ENCODE results near the gene RIC1.
"Not testable (repeated sequence)": the region's sequence is repeated elsewhere in the genome, so short reads cannot be mapped to it uniquely, and the experiment has no call there.

The RIC1 gene

DNA sequence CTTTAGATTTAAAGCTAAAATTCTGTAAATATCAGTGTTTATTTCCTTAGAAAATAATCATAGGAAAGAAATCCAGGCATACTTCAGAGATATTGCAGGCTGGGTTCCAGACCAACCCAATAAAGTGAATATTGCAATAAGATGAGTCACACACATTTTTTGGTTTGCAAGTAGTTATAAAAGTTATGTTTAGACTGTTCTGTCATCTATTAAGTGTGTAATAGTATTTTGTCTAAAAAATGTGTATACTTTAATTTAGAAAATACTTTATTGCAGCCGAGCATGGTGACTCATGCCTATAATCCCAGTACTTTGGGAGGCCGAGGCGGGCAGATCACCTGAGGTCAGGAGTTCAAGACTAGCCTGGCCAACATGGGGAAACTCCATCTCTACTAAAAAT is 6.9 kb upstream of the RIC1 start:
- in situ Hi-C loops (cut with HindIII; ENCODE audit: low sequenced_read_pairs) = loop anchor here (5.0 kb wide), 1 partner anchor 55 kb away; no protein-coding TSS in a partner anchor

DNA sequence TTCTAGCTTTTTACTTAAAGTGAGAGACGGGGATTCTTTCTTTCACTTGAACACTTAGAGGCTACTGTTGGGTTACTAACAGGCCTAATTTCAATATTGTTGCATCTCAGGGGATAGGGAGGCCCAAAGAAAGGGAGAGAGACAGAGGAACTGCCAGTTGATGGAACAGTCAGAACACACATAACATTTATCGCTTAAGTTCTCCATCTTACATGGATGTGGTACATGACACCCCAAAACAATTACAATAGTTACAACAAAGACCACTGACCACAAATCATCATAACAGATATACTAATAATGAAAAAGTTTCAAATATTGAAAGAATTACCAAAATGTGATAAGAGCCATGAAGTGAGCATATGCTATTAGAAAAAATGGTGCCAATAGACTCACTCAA is 4.3 kb upstream of the RIC1 start:
- in situ Hi-C loops (cut with HindIII; ENCODE audit: low sequenced_read_pairs) = loop anchor here (5.0 kb wide), 1 partner anchor 57 kb away; no protein-coding TSS in a partner anchor

DNA sequence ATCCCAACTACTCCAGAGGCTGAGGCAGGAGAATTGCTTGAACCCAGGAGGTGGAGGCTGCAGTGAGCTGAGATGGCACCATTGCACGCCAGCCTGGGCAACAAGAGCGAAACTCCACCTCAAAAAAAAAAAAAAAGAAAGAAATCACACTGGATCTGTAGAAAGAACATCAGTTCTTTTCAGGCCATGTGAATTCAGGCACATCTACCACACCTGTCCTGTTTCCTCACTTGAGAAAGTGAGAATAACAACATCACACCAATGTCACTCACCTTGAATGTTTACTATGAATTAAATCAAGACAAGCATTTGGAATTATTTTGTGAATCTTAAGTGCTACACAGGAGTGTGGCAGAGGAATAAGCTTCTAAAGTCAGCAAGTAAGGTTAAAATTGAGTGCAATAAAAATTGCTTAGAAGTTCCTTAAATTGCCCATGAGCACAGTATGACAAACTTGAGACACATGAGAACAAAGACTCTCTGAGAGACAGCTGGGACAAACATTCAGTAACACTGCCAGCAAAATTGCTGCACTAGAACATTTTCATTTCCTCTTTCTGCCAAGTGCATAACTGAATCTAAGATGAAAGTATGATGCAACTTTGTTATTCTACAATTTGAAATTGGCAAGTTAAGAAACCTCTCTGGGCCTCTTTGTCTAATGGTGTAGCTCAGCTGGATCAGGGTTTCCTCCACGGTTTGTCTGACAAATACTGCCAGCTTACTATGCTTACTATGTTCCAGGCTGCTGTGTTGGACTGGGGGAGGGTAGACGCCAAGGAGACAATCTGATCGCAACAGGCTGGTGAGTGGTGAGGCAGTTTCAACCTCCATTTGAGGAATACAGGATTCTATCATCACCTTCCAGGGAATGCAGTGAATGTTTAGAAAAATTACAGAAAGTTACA is 1.9 kb upstream of the RIC1 start:
- in situ Hi-C loops (cut with HindIII; ENCODE audit: low sequenced_read_pairs) = no loop called here

DNA sequence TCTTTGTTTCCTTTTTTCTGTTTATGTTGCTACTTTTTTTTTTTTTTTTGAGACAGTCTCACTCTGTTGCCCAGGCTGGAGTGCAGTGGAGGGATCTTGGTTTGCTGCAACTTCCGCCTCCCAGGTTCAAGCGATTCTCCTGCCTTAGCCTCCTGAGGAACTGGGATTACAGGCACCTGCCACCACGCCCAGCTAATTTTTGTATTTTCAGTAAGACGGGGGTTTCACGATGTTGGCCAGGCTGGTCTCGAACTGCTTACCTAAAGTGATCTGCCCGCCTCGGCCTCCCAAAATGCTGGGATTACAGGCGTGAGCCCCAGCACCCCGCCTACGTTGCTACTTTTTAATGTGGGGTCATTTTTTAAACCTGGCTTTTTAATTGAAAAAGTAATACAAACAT is 1.2 kb upstream of the RIC1 start:
- in situ Hi-C loops (cut with HindIII; ENCODE audit: low sequenced_read_pairs) = not testable (repeated sequence)

DNA sequence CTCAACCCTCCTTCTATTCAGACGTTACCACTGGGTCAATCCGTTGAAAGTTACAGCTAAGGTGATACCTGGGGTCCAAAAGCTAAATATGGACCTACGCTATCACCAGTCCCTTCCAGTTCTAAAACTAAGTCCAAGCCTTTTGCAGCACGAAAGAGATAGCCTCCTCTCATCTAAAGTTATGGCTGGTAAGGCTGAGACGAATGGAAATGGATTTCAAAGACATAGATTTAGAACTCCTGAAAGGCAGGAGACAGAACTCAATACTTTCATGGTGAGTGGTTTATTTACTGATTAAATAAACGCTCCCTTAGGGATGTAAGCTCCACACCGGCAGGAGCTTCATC is 751 bp upstream of the RIC1 start:
- in situ Hi-C loops (cut with HindIII; ENCODE audit: low sequenced_read_pairs) = no loop called here

DNA sequence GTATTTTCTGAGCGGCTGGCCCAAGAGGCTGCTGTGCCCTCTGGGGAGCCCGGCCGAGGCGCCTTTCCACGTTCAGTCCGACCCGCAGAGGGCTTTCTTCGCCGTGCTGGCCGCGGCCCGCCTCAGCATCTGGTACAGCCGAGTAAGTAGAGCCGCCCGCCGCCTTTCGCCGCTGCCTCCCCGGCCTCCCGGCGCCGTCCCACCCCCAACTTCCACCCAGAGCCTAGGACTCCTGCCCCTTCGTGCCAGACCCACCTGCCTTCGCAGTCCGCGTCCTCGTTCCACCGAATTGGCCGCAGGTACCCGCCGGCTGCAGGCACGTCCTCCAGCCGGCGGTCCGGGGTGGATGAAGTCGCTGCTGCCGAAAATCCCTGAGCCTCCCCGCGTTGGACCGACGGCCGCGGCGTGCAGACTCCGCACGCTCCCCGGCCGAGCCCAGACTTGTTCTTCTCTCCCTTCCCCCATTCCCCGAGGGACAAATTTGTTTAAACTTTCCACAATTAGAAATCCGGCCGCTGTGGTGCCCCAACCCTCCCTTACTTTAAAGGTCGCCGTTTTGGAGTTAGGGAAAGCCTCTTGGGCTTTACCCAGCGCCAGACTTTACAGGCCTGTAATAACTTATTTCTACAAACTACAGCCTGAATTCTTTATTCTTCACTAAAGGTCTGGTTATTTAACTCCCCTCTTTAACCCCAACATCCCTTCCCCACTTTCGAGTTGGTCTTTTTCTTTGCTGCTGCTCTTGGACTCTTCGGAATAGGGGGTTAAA is 589 bp downstream of the RIC1 start:
- in situ Hi-C loops (cut with HindIII; ENCODE audit: low sequenced_read_pairs) = loop anchor here (5.0 kb wide), 1 partner anchor 83 kb away; no protein-coding TSS in a partner anchor

DNA sequence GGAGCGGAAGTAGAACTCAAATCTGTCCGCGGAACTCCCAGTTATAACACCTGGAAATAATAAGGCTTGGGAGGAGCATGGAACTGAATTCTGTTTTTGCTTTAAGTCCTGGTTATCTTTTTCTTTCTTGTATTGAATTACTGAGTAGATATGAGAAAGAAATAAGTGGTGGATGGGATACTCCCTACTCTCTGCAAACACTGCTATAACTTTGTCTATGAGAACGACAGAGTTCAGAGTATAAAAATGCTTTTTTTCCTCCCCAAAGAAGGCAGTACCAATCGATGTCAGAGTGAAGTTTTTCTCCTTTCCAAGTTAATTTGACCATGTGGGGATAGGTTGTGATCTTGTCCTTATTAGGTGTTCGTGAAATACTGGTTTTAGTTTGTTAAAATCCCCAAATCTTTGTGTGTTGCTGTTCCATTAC is 1.2 kb downstream of the RIC1 start:
- in situ Hi-C loops (cut with HindIII; ENCODE audit: low sequenced_read_pairs) = loop anchor here (5.0 kb wide), 1 partner anchor 82 kb away; no protein-coding TSS in a partner anchor

DNA sequence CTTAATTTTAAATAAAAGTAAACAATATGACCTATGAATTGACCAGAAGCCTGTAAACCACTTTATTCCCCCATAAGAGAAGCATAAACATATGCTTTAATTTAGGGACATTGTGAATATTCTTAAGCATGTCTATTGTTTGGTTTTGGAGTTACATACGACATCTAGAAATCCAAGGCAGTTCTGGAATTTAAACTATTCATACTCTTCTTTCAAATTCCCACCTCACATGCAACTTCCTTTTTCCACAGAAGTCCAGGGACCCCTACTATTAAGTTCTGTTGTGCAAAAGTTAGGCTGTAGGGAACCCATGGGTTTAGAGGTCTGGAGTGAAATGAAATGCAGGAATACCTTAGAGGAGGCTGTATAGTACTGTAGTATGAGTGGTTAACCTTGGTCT is 2.1 kb downstream of the RIC1 start:
- in situ Hi-C loops (cut with HindIII; ENCODE audit: low sequenced_read_pairs) = loop anchor here (5.0 kb wide), 1 partner anchor 81 kb away; no protein-coding TSS in a partner anchor

DNA sequence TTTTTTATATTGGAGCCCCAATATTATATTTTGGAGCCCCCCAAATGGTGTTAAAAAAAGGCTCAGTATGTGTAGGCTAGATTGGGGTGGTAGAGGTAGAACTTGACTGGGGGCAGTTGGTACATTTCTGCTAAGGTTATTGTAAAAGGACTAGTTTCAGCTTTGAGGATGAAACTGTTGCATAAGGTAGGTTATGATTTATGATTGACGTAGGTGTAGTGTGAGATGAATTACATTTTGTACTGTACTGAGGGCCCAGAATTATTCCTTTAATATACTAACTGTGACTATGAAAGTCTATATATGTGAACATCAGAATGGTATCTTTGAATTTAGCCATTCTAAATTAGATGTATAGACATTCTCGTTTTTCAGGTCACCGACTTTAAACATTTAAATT is 3.6 kb downstream of the RIC1 start:
- in situ Hi-C loops (cut with HindIII; ENCODE audit: low sequenced_read_pairs) = loop anchor here (5.0 kb wide), 1 partner anchor 80 kb away; no protein-coding TSS in a partner anchor

DNA sequence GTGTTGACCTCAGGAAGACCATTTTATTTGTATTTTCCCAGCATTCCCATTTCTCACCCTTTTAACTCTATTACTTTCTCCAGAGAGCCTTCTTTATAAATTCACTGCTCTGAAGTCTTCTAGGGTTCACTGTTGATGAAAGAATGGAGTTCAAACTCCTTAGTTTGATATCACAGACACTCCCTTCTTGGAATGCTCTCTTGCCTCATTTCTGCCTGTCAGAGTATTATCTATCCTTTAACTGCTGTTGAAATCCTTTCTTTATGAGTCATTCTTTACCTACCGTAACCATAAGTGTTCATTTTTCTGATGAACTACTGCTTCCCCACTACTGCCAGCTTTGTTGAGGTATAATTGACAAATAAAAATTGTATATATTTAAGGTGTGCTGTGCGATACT is 4.3 kb downstream of the RIC1 start:
- in situ Hi-C loops (cut with HindIII; ENCODE audit: low sequenced_read_pairs) = loop anchor here (5.0 kb wide), 1 partner anchor 79 kb away; no protein-coding TSS in a partner anchor

DNA sequence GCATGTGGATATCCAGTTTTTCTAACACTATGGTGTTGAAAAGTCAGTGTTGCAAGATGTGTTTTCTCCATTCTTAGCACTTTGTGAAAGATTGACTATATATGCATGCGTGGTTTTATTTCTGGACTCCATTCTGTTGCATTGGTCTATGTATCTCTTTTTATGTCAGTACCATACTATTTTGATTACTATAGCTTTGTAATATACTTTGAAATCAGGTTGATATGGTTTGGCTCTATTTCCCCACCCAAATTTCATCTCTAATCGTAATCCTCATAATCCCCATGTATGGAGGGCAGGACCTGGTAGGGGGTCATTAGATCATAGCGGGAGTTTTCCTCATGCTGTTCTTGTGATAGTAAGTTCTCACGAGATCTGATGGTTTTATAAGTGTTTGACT is 6.5 kb downstream of the RIC1 start:
- in situ Hi-C loops (cut with HindIII; ENCODE audit: low sequenced_read_pairs) = no loop called here

DNA sequence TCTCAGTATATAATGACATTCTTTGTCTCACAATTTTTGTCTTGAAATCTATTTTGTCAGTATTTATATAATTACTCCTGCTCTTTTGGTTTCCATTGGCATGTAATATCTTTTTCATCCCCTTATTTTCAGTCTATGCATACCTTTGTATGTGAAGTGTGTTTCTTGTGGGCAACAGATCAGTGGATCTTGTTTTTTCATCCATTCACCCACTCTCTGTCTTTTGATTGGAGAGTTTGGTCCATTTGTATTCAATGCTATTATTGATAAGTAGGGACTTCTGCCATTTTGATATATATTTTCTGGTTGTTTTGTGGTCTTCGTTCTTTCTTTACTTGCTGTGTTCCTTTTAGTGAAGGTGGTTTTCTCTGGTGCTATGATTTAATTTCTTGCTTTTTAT is 10.9 kb downstream of the RIC1 start:
- in situ Hi-C loops (cut with HindIII; ENCODE audit: low sequenced_read_pairs) = no loop called here

DNA sequence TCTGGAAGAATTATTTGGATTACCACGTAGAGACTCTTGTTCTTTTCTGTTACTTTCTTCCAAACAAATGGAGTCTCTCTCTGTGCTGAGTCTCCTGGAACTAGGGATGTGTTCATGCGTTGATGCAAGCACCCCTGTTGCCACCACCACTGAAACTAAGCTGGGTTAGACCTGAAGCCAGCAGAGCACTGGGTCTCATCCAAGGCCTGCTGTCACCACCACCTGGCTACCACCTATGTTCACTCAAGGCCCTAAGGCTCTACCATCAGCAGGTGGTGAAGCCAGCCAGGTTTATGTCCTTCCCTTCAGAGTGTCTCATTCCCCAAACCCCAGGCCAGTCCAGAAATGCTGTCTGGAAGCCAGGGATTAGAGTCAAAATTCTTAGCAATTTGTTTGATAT is 13.3 kb downstream of the RIC1 start:
- in situ Hi-C loops (cut with HindIII; ENCODE audit: low sequenced_read_pairs) = no loop called here

DNA sequence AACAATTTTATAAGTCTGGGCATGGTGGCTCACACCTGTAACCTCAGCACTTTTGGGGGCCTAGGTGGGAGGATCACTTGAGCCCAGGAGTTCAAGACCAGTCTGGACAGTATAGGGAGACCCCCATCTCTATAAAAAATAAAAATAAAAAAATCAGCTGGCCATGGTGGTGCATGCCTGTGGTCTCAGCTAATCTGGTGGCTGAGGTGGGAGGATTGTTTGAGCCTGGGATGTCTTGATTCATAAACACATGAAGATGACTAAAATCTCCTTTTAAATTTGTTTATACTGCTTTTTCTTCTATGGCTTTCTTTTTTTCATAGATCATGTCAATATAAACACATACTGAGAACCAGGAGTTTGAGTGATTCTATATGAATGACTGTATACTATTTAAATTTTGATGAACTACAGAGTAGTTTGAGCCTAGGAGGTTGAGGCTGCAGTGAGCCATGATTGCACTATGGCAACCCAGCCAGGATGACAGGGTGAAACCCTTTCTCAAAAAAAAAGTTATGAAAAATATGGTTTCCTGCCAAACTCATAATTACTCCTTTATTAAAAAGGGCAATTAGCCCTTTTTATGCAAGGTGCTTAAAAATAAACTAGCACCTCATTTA is 14.2 kb downstream of the RIC1 start:
- in situ Hi-C loops (cut with HindIII; ENCODE audit: low sequenced_read_pairs) = no loop called here

DNA sequence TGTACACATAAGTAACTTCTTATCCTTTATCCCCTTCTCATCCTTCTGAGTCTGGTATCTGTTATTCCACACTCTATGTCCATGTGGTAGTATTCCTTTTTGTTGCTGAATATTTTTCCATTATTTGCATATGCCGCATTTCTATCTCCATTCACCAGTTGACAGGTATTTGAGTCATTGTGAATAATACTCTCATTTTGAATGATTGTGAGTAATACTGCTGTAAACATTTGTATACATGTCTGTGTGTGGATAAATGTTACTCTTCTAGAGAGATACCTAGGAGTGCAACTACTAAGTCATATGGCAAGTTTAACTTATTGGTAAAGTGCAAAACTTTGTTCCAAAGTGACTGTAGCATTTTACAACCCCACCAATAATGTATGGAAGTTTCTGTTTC is 15.6 kb downstream of the RIC1 start:
- in situ Hi-C loops (cut with HindIII; ENCODE audit: low sequenced_read_pairs) = no loop called here

DNA sequence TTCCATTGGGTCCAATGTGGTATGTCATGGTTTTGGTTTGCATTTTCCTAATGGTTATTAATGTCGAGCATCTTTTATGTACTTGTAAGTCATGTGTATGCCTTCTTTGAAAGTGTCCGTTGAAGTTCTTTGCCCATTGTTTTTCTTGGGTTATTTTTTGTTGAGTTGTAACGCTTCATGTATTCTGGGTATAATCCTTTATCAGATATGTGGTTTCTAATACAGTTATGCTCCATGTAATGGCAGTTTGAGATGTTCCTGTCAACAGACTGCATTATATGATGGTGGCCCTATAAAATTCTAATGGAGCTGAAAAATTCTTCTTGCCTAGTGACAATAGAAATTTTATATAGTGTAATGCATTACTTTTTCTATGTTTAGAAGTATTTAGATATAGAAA is 17.2 kb downstream of the RIC1 start:
- in situ Hi-C loops (cut with HindIII; ENCODE audit: low sequenced_read_pairs) = no loop called here

DNA sequence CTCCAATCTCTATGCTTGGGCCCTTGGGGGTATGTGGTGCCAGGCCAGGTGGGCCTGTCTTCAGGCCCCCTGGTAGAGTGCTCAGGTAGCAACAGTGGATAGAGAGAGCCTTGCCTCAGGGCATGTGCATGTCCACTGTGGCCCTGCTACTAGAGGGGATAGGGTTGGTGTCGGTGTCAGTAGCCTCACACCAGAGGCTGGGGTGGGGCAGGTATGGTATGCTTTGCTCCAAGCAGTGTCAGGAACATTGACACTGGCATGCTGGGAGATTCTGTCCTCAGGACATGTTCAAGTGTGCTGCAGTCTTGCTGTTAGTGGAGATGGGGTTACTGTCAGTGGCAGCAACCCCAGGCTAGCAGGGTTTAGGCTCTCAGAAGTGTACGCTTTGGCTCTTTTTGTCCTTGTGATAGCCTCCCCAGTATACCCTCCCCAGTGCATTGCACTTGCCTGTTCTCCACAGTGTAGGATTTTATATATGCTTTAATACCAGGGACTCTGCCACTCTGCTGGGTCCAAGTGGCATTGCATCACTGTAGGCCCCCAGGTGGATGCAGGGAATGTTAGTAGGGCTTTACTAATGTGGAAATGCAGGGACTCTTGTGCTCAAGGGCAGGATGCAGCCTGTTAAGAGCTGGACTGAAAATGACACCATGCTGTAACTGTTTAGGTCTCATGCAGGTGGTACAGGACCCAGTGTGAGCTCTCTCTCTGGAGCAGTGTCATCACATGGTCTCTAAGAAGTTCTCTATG is 21.6 kb downstream of the RIC1 start:
- in situ Hi-C loops (cut with HindIII; ENCODE audit: low sequenced_read_pairs) = no loop called here

DNA sequence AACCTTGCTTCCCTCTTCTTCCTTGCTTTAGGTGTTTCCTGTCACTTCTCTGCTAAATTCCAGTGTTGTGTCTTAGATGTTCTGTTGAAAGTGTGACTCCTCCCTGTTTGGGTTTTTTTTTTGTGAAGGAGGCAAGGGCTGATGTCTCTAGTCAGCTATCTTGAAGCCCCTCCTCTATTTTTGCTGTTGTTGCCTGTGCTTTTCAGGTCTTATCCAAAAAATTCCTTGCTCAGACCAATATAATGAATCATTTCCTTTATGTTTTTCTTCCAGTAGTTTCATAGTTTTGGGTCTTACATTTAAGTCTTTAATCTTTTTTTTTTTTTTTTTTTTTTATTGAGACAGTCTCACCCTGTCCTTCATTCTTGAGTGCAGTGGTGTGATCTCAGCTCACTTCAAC is 22.3 kb downstream of the RIC1 start:
- in situ Hi-C loops (cut with HindIII; ENCODE audit: low sequenced_read_pairs) = no loop called here

DNA sequence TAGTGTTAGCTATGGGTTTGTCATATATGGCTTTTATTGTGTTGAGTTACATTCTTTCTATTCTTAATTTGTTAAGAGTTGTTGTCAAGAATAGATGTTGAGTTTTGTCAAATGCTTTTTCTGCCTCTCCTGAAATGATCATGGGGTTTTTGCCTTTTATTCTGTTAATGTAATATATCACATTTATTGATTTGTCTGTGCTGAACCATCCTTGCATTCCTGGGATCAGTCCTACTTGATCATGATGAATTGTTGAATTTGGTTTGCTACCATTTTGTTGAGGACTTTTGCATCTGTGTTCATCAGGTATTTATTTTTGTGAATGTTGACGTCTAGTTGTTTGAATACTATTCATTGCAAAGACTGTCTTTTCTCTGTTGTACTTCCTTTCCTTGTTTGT is 23.9 kb downstream of the RIC1 start:
- in situ Hi-C loops (cut with HindIII; ENCODE audit: low sequenced_read_pairs) = no loop called here

DNA sequence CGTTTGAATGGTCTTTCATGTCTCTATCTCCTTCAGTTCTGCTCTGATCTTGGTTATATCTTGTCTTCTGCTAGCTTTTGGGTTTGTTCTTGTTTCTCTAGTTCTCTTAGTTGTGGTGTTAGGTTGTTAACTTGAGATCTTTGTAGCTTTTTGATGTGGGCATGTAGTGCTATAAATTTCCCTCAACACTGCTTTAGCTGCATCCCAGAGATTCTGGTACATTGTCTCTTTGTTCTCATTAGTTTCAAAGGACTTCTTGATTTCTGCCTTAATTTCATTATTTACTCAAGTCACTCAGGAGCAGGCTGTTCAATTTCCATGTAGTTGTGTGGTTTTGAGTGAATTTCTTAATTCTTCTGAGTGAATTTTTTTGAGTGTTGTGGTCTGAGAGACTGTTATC is 33.9 kb downstream of the RIC1 start:
- in situ Hi-C loops (cut with HindIII; ENCODE audit: low sequenced_read_pairs) = not testable (repeated sequence)

DNA sequence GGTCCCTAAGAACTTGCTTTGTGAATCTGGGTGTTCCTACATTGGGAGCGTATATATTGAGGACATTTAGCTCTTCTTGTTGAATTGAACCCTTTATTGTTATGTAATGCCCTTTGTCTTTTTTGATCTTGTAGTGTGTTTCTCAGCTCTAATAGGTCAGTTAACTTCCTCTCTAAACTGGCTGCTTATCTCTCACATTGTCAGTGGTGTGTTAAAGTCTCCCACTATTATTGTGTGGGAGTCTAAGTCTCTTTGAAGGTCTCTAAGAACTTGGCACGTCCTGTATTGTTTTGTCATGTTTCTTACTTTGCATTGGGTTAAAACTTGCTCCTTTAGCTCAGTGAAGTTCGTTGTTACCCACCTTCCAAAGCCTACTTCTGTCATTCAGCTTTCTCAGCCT is 36.2 kb downstream of the RIC1 start:
- in situ Hi-C loops (cut with HindIII; ENCODE audit: low sequenced_read_pairs) = no loop called here
